GM12878 (cell line): ENCODE results near the gene FGF12. TPM values are rescaled to one million over a fixed set of nuclear protein-coding genes. Genes with fewer than 3 reads are reported as not detected.
A peak's percentile ranks its signal among the peaks of the same experiment; 100 is the strongest.

ENCODE experiments used
- ASH2L ChIP-seq: fragments of 300-600, 200-600 bp; sonication (generic); IDR thresholded peaks from 2 replicates; pipeline ENCODE4 v1.6.1; 2017; ENCODE audit warnings: low read depth, mild to moderate bottlenecking, borderline replicate concordance
- MEF2A ChIP-seq: IDR thresholded peaks from 2 replicates; pipeline ENCODE4 v1.6.1; 2011; ENCODE audit warnings: low read depth, mild to moderate bottlenecking, low read length, moderate library complexity; ENCODE audit not compliant: insufficient read depth
- NBN ChIP-seq: fragments of 450-650 bp; IDR thresholded peaks from 2 replicates; pipeline ENCODE4 v1.6.1; 2016
- NFYB ChIP-seq: IDR thresholded peaks from 2 replicates; pipeline ENCODE4 v1.6.1; 2011; ENCODE audit warnings: low read depth, mild to moderate bottlenecking, low read length, improper control_type of control experiment, moderate library complexity; ENCODE audit not compliant: insufficient read depth
- NRF1 ChIP-seq: conservative IDR thresholded peaks from 2 replicates; pipeline ENCODE4 v1.6.1; 2011; ENCODE audit warnings: mild to moderate bottlenecking, low read depth, low read length, improper control_type of control experiment
- PBX3 ChIP-seq: IDR thresholded peaks from 2 replicates; pipeline ENCODE4 v1.6.1; 2011; ENCODE audit warnings: mild to moderate bottlenecking, low read depth, low read length, moderate library complexity; ENCODE audit not compliant: insufficient replicate concordance
- POU2F2 ChIP-seq: IDR thresholded peaks from 3 replicates; pipeline ENCODE4 v1.6.1; 2011; ENCODE audit warnings: low read depth, mild to moderate bottlenecking, low read length, borderline replicate concordance
- RELB ChIP-seq: fragments of 450-650 bp; IDR thresholded peaks from 2 replicates; pipeline ENCODE4 v1.6.1; 2017; ENCODE audit warnings: low read depth, mild to moderate bottlenecking, moderate library complexity
- SMC3 ChIP-seq: IDR thresholded peaks from 2 replicates; pipeline ENCODE4 v1.6.1; 2011; ENCODE audit warnings: low read length, improper control_type of control experiment, borderline replicate concordance
- SRF ChIP-seq, 2 experiments: IDR thresholded peaks; 2 replicates each; pipeline ENCODE4 v1.6.1; 2011; ENCODE audit warnings: low read depth in 2 of 2, low read length in 2 of 2, mild to moderate bottlenecking in 1 of 2, moderate library complexity in 1 of 2
- TCF12 ChIP-seq: IDR thresholded peaks from 2 replicates; pipeline ENCODE4 v1.6.1; 2011; ENCODE audit warnings: low read depth, mild to moderate bottlenecking, low read length
- TCF7 ChIP-seq: IDR thresholded peaks from 2 replicates; pipeline ENCODE4 v1.6.1; 2014; ENCODE audit warnings: antibody characterized with exemption, borderline replicate concordance
- USF2 ChIP-seq: IDR thresholded peaks from 2 replicates; pipeline ENCODE4 v1.6.1; 2011; ENCODE audit warnings: low read depth, low read length, improper control_type of control experiment, borderline replicate concordance
- ZBTB11 ChIP-seq: fragments of 450-650 bp; formaldehyde crosslinking; IDR thresholded peaks from 2 replicates; pipeline ENCODE4 v1.5.0; 2022; ENCODE audit warnings: mild to moderate bottlenecking, missing genetic modification characterization
- ZBTB40 ChIP-seq: fragments of 450-650 bp; IDR thresholded peaks from 2 replicates; pipeline ENCODE4 v1.6.1; 2016; ENCODE audit warnings: mild to moderate bottlenecking, moderate library complexity, borderline replicate concordance
- ZNF217 ChIP-seq: fragments of 450-650 bp; IDR thresholded peaks from 2 replicates; pipeline ENCODE4 v1.6.1; 2017; ENCODE audit warnings: antibody characterized with exemption, mild to moderate bottlenecking
- ZNF384 ChIP-seq: IDR thresholded peaks from 2 replicates; pipeline ENCODE4 v1.6.1; 2012; ENCODE audit warnings: low read depth, mild to moderate bottlenecking, low read length, improper control_type of control experiment, borderline replicate concordance
- polyA plus RNA-seq, 11 experiments: library from polyadenylated mRNA; depleted of rRNA in 4 of 11; unstranded in 6 of 11; stranded (reverse) in 5 of 11; fragments of >200 nt; fragmentation: Nextera tagmentation in 4 of 11; fragmentation: Illumina TruSeq in 1 of 11; extraction: Ambion mirVana in 4 of 11; extraction: Trizol in 1 of 11; gene quantifications; 1 replicate in 1 of 11; 2 replicates in 10 of 11; pipeline versions ENCODE4 v1.2.1 to v1.2.3, GENCODE V29; 2011 to 2016; ENCODE audit warnings: inconsistent platforms in 2 of 11, missing spikeins in 2 of 11, low read depth in 1 of 11
- total RNA-seq, 4 experiments: library from RNA; depleted of rRNA in 3 of 4; stranded (reverse); fragments of >200 nt in 3 of 4; fragmentation: Illumina TruSeq in 1 of 4; extraction: Trizol in 1 of 4; gene quantifications; 2 replicates each; pipeline versions ENCODE4 v1.2.1 to v1.2.3, GENCODE V29; 2013 to 2021

FGF12 gene
- total and polyA plus RNA-seq, 10 of the 15 experiments (the other 5 are each of a cell fraction or from before 2014, with no cell fraction given) = 0.03 to 0.43 (median 0.13) TPM; not detected in 7

- TF ChIP-seq ZBTB40 = no peak
- TF ChIP-seq ZNF217 = peak; percentile 59; the same call in 1 of the 2 replicates
- TF ChIP-seq ZBTB11 = no peak
- no peak for TF ChIP-seq NRF1
- TF ChIP-seq POU2F2 = no peak; the same call in 2 of the 3 replicates
- no peak for TF ChIP-seq SMC3
- no peak for TF ChIP-seq ASH2L
- no peak for TF ChIP-seq TCF7
- peak; percentile 48; the same call in 1 of the 2 replicates for TF ChIP-seq ZNF384
- no peak for TF ChIP-seq TCF12
- TF ChIP-seq PBX3 = no peak
- no peak for TF ChIP-seq SRF (IDR thresholded peaks at IDR 0.05; ENCODE audit: low read depth in 2 of 2, low read length in 2 of 2)
- peak; percentile 85; the same call in 1 of the 2 replicates for TF ChIP-seq MEF2A
- TF ChIP-seq NFYB = no peak
- TF ChIP-seq NBN = peak; percentile 62; the same call in 1 of the 2 replicates
- TF ChIP-seq RELB = peak; percentile 70; the same call in 1 of the 2 replicates
- no peak for TF ChIP-seq USF2
These were observed 604.3 kb downstream of the FGF12 start (continued) for GRCh38 chr3:192122832-192123594.
